Left ventricle myocardium inferior (tissue), 1 donor: ENCODE results near the gene MTARC2. TPM values are rescaled to one million over a fixed set of nuclear protein-coding genes. Genes with fewer than 3 reads are reported as not detected.
"Not testable (repeated sequence)": the region's sequence is repeated elsewhere in the genome, so short reads cannot be mapped to it uniquely, and the experiment has no call there.

Source experiments
- DNase-seq: peaks from one replicate; pipeline ENCODE4 v3.0.0-alpha.2; 2020
- H3K27ac ChIP-seq: fragments of 200-600 bp; replicated peaks from 2 replicates; pipeline ENCODE4 v1.8.0; 2021
- H3K27me3 ChIP-seq: fragments of 200-600 bp; 2 replicates; pipeline ENCODE4 v1.8.0; 2021; ENCODE audit warnings: low read depth
- H3K36me3 ChIP-seq: fragments of 200-600 bp; 2 replicates; pipeline ENCODE4 v1.8.0; 2021
- H3K4me1 ChIP-seq: fragments of 200-600 bp; 2 replicates; pipeline ENCODE4 v1.8.0; 2021
- H3K4me3 ChIP-seq: fragments of 200-600 bp; 2 replicates; pipeline ENCODE4 v1.8.0; 2021; ENCODE audit warnings: mild to moderate bottlenecking, moderate library complexity
- H3K9me3 ChIP-seq: fragments of 200-600 bp; replicated peaks from 2 replicates; pipeline ENCODE4 v1.8.0; 2021
- CTCF ChIP-seq: fragments of 200-600 bp; IDR thresholded peaks from 2 replicates; pipeline ENCODE4 v1.8.0; 2021; ENCODE audit warnings: antibody characterized with exemption, mild to moderate bottlenecking, borderline replicate concordance
- intact Hi-C: fragments of 100-400 bp; cut with micrococcal nuclease; formaldehyde crosslinking; loops from one replicate; pipeline ENCODE4 v1.11.0; 2022
- total RNA-seq: library from RNA; stranded (reverse); fragmentation: NEBNext Ultra II Directional; extraction: Animal tissue kit (Norgen Biotek cat#: 25700); gene quantifications from one replicate; pipeline ENCODE4 v1.2.1, GENCODE V29; 2021
- donor health status: DM: no; HTN: yes; CAD: no; lungs with severe emphysema.

MTARC2 gene
- total RNA-seq, 1 donor from 2014 or later: 22.6 TPM

GRCh38 chr1:220732621-220733020, 15.5 kb upstream of the MTARC2 start:
- intact Hi-C loops: loop anchor here (10.0 kb wide), 1 partner anchor 48 kb away; no protein-coding TSS in a partner anchor

GRCh38 chr1:220733086-220733601, 15.0 kb upstream of the MTARC2 start:
- Histone ChIP-seq H3K27me3 (no peaks in the 10 kb centered on the region), H3K9me3 (no peaks in the 10 kb centered on the region), H3K4me3 (peak overlapping the region; percentile 50), H3K36me3 (no peaks in the 10 kb centered on the region), H3K4me1 (peaks cover 21% of the 10 kb centered on the region), H3K27ac (peak overlapping the region; percentile 89)
- TF ChIP-seq CTCF: peak; percentile 91
- DNase-seq: peak; percentile 62
- intact Hi-C loops: loop anchor here (10.0 kb wide), 1 partner anchor 48 kb away; no protein-coding TSS in a partner anchor

More at GRCh38 chr1:220732621-220733020, 15.5 kb upstream of the MTARC2 start:
- no peak for TF ChIP-seq CTCF
- Histone ChIP-seq H3K4me1 (peaks cover 21% of the 10 kb centered on the region), H3K27ac (peak overlapping the region; percentile 89), H3K9me3 (no peaks in the 10 kb centered on the region), H3K4me3 (peak overlapping the region; percentile 50), H3K36me3 (no peaks in the 10 kb centered on the region), H3K27me3 (no peaks in the 10 kb centered on the region)
- DNase-seq: no peak

- H3K27ac ChIP-seq: no peak overlapping the region
- intact Hi-C loops: loop anchor here (10.0 kb wide), 1 partner anchor 50 kb away; no protein-coding TSS in a partner anchor
- DNase-seq: no peak
Measured at GRCh38 chr1:220734571-220735326, 13.4 kb upstream of the MTARC2 start.

GRCh38 chr1:220736283-220736682, 11.8 kb upstream of the MTARC2 start:
- intact Hi-C loops: loop anchor here (10.0 kb wide), 1 partner anchor 51 kb away; no protein-coding TSS in a partner anchor
- H3K4me1 ChIP-seq: peaks cover 21% of the 10 kb centered on the region
- not testable (repeated sequence) for H3K27ac ChIP-seq, H3K27me3 ChIP-seq, DNase-seq, H3K9me3 ChIP-seq, H3K4me3 ChIP-seq, H3K36me3 ChIP-seq

More at GRCh38 chr1:220734571-220735326, 13.4 kb upstream of the MTARC2 start:
- TF ChIP-seq CTCF: no peak
- Histone ChIP-seq H3K36me3 (no peaks in the 10 kb centered on the region), H3K9me3 (no peaks in the 10 kb centered on the region), H3K4me1 (peaks cover 21% of the 10 kb centered on the region), H3K4me3 (no peak overlapping the region), H3K27me3 (no peaks in the 10 kb centered on the region)

GRCh38 chr1:220741349-220741748, 6.8 kb upstream of the MTARC2 start:
- DNase-seq: no peak
- TF ChIP-seq CTCF: no peak
- Histone ChIP-seq H3K9me3 (no peaks in the 10 kb centered on the region), H3K4me3 (no peak overlapping the region), H3K27ac (no peak overlapping the region), H3K27me3 (no peaks in the 10 kb centered on the region), H3K36me3 (no peaks in the 10 kb centered on the region), H3K4me1 (no peaks in the 10 kb centered on the region)
- intact Hi-C loops: no loop called here

GRCh38 chr1:220741825-220742224, 6.3 kb upstream of the MTARC2 start:
- H3K27ac ChIP-seq: no peak overlapping the region
- no peaks in the 10 kb centered on the region for H3K27me3 ChIP-seq
- TF ChIP-seq CTCF: no peak
- H3K9me3 ChIP-seq: no peaks in the 10 kb centered on the region
- H3K36me3 ChIP-seq: no peaks in the 10 kb centered on the region
- H3K4me1 ChIP-seq: no peaks in the 10 kb centered on the region
- intact Hi-C loops: no loop called here
- H3K4me3 ChIP-seq: no peak overlapping the region
- no peak for DNase-seq
